ENCODE measurements around the gene HEG1.

Gene HEG1

DNA sequence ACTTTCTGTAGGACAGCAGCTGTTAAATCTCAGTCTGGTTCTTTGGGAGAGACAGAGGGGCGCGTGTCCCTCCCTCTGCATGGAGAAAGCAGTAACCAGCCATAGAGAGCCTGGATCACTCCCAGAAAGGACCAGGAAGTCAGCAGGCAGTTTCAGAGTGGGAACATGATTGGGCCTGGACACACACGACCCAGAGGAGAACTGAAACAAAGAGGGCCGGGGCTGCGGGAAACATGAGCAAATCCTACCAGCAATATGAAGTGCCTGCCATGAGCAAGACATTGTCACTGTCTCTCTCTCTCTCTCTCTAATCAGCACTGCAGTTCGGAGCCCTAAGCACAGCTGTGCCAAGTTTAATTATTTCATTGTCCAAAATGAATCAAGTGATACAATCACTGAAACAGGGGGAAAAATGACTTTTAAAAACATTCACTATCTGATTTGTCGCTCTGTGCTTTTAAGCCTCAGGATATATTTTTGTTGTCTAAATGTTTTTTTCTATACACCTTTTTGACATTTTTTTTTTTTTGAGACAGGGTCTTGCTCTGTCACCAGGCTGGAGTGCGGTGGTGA is 138.9 kb downstream of the HEG1 start:
- DNase-seq (ENCODE audit: low read depth in 3 of 3, low spot score in 1 of 3): no peak

All from stimulated activated CD4-positive, alpha-beta T cell treated with anti-CD3 and anti-CD28 coated beads, TNF-alpha, amount 100 ng/mL, for 1 hour (primary cell).